ENCODE results near the gene CYP1A1.
"Not testable (repeated sequence)": the region's sequence is repeated elsewhere in the genome, so short reads cannot be mapped to it uniquely, and the experiment has no call there.

The CYP1A1 gene

GRCh38 chr15:74725225-74725774 lies at the start of gene CYP1A1:
Gene CYP1A1 (minus strand): TSS chr15:74725528. CDS start chr15:74723097, 2,431 bp downstream.
- DNase-seq, result peak; percentile 40

- no peak for DNase-seq
These were observed 48.5 kb upstream of the CYP1A1 start for GRCh38 chr15:74773731-74774252.

GRCh38 chr15:74773329-74773728 lies 48.0 kb upstream of the CYP1A1 start:
- no peak for DNase-seq

GRCh38 chr15:74770211-74770903 lies 45.0 kb upstream of the CYP1A1 start:
- no peak for DNase-seq

- DNase-seq, result no peak
These were observed 44.2 kb upstream of the CYP1A1 start for GRCh38 chr15:74769463-74770025.

- DNase-seq, result peak; percentile 46
These were observed 43.5 kb upstream of the CYP1A1 start for GRCh38 chr15:74768771-74769342.

- no peak for DNase-seq
These were observed 42.9 kb upstream of the CYP1A1 start for GRCh38 chr15:74768099-74768770.

GRCh38 chr15:74767167-74768098 lies 42.1 kb upstream of the CYP1A1 start:
- DNase-seq, result no peak

- DNase-seq, result no peak
These were observed 38.1 kb upstream of the CYP1A1 start for GRCh38 chr15:74763416-74763815.

GRCh38 chr15:74762791-74763150 lies 37.4 kb upstream of the CYP1A1 start:
- no peak for DNase-seq

GRCh38 chr15:74758736-74759135 lies 33.4 kb upstream of the CYP1A1 start:
- DNase-seq, result no peak

- DNase-seq, result no peak
These were observed 29.4 kb upstream of the CYP1A1 start for GRCh38 chr15:74754593-74755215.

GRCh38 chr15:74752531-74752930 lies 27.2 kb upstream of the CYP1A1 start:
- no peak for DNase-seq

- DNase-seq, result no peak
These were observed 26.7 kb upstream of the CYP1A1 start for GRCh38 chr15:74752011-74752410.

GRCh38 chr15:74750751-74751150 lies 25.4 kb upstream of the CYP1A1 start:
- no peak for DNase-seq

- no peak for DNase-seq
These were observed 24.5 kb upstream of the CYP1A1 start for GRCh38 chr15:74749832-74750231.

- no peak for DNase-seq
These were observed 23.1 kb upstream of the CYP1A1 start, which contains the start of gene CYP1A2 for GRCh38 chr15:74748322-74748946. Gene CYP1A2 (plus strand): TSS chr15:74748845. CDS start chr15:74749739, 894 bp downstream.

GRCh38 chr15:74746389-74746788 lies 21.1 kb upstream of the CYP1A1 start:
- DNase-seq, result no peak

- no peak for DNase-seq
These were observed 17.1 kb upstream of the CYP1A1 start for GRCh38 chr15:74742422-74742821.

GRCh38 chr15:74738239-74738638 lies 12.9 kb upstream of the CYP1A1 start:
- DNase-seq, result not testable (repeated sequence)

- no peak for DNase-seq
These were observed 10.0 kb upstream of the CYP1A1 start for GRCh38 chr15:74735305-74735704.

Data from stimulated activated naive CD4-positive, alpha-beta T cell treated with Interleukin-2 at 50 U/mL for 16 hours (primary cell).